Effector CD8-positive, alpha-beta T cell (primary cell): Measurements from ENCODE around the gene FAM135A.
"Not testable (repeated sequence)": the region's sequence is repeated elsewhere in the genome, so short reads cannot be mapped to it uniquely, and the experiment has no call there.

ENCODE experiments used
- DNase-seq: peaks from one replicate; lab custom pipeline; 2025; lab: John Stamatoyannopoulos, UW

FAM135A gene

GRCh38 chr6:70396796-70397729 lies 16.2 kb upstream of the FAM135A start:
- no peak for DNase-seq

- no peak for DNase-seq
Measured at GRCh38 chr6:70398783-70399728, 14.3 kb upstream of the FAM135A start.

GRCh38 chr6:70404658-70405057 lies 8.7 kb upstream of the FAM135A start:
- no peak for DNase-seq

- no peak for DNase-seq
Measured at GRCh38 chr6:70409216-70409615, 4.1 kb upstream of the FAM135A start.

- DNase-seq = no peak
Measured at GRCh38 chr6:70411542-70412251, 1.6 kb upstream of the FAM135A start.

- DNase-seq = no peak
Measured at GRCh38 chr6:70412252-70413113, 825 bp upstream of the FAM135A start.

GRCh38 chr6:70413992-70414494 lies 735 bp downstream of the FAM135A start:
- no peak for DNase-seq

GRCh38 chr6:70414813-70415212 lies 1.5 kb downstream of the FAM135A start:
- no peak for DNase-seq

- no peak for DNase-seq
Measured at GRCh38 chr6:70415247-70415646, 1.9 kb downstream of the FAM135A start.

- no peak for DNase-seq
Measured at GRCh38 chr6:70415660-70416059, 2.4 kb downstream of the FAM135A start.

- no peak for DNase-seq
Measured at GRCh38 chr6:70421509-70421908, 8.2 kb downstream of the FAM135A start.

GRCh38 chr6:70423189-70424134 lies 10.2 kb downstream of the FAM135A start:
- no peak for DNase-seq

GRCh38 chr6:70424291-70424690 lies 11.0 kb downstream of the FAM135A start:
- no peak for DNase-seq

GRCh38 chr6:70436320-70436719 lies 23.0 kb downstream of the FAM135A start:
- DNase-seq = no peak

- DNase-seq = no peak
Measured at GRCh38 chr6:70445001-70445400, 31.7 kb downstream of the FAM135A start.

GRCh38 chr6:70447343-70448070 lies 34.2 kb downstream of the FAM135A start:
- not testable (repeated sequence) for DNase-seq

- DNase-seq = not testable (repeated sequence)
Measured at GRCh38 chr6:70453899-70454298, 40.6 kb downstream of the FAM135A start.

- DNase-seq = no peak
Measured at GRCh38 chr6:70456735-70457134, 43.4 kb downstream of the FAM135A start.

- no peak for DNase-seq
Measured at GRCh38 chr6:70459235-70459634, 45.9 kb downstream of the FAM135A start.
